SK-MEL-5 (cell line): ENCODE data around the gene USP30. TPM values are rescaled to one million over a fixed set of nuclear protein-coding genes. Genes with fewer than 3 reads are reported as not detected.
"Not testable (repeated sequence)": the region's sequence is repeated elsewhere in the genome, so short reads cannot be mapped to it uniquely, and the experiment has no call there.

Experiments used
- DNase-seq: peaks from one replicate; pipeline ENCODE4 v3.0.0-alpha.2; 2016; ENCODE audit warnings: low read depth, low spot score
- in situ Hi-C: cut with HindIII; loops from 2 replicates; pipeline ENCODE4 v1.10.0; 2016; ENCODE audit warnings: low sequenced_read_pairs, high pct_unique_total_duplicates, low pct_unique_long_range_greater_than_20kb
- total RNA-seq: library from RNA; depleted of rRNA; stranded (reverse); fragments of >200 nt; shearing (Covaris generic); gene quantifications from 2 replicates; pipeline ENCODE4 v1.2.3, GENCODE V29; 2014

USP30 gene
- total RNA-seq, 1 experiment from 2014 or later: 11.8 TPM

- in situ Hi-C loops: no loop called here
- no peak for DNase-seq
These were observed 5.1 kb upstream of the USP30 start for GRCh38 chr12:109047081-109047805.

GRCh38 chr12:109048706-109049105 lies 3.7 kb upstream of the USP30 start:
- in situ Hi-C loops: not testable (repeated sequence)
- DNase-seq: peak; percentile 39

GRCh38 chr12:109049794-109050193 lies 2.6 kb upstream of the USP30 start:
- in situ Hi-C loops, DNase-seq: not testable (repeated sequence)

GRCh38 chr12:109052097-109052413 lies 321 bp upstream of the USP30 start:
- in situ Hi-C loops: no loop called here
- no peak for DNase-seq

- DNase-seq: peak; percentile 6
- in situ Hi-C loops: no loop called here
These were observed 1.2 kb downstream of the USP30 start for GRCh38 chr12:109053382-109054123.

GRCh38 chr12:109054124-109054513 lies 1.7 kb downstream of the USP30 start:
- DNase-seq, in situ Hi-C loops: not testable (repeated sequence)

GRCh38 chr12:109054520-109054919 lies 2.1 kb downstream of the USP30 start:
- DNase-seq: no peak
- in situ Hi-C loops: no loop called here

- no peak for DNase-seq
- in situ Hi-C loops: no loop called here
These were observed 4.5 kb downstream of the USP30 start for GRCh38 chr12:109056891-109057290.

- no peak for DNase-seq
- in situ Hi-C loops: no loop called here
These were observed 5.0 kb downstream of the USP30 start for GRCh38 chr12:109057376-109057775.

GRCh38 chr12:109058773-109059172 lies 6.4 kb downstream of the USP30 start:
- in situ Hi-C loops: no loop called here
- DNase-seq: no peak

- in situ Hi-C loops: no loop called here
These were observed 11.8 kb downstream of the USP30 start for GRCh38 chr12:109064143-109064542.

GRCh38 chr12:109065154-109065852 lies 12.9 kb downstream of the USP30 start:
- DNase-seq: no peak
- in situ Hi-C loops: no loop called here

More at GRCh38 chr12:109064143-109064542, 11.8 kb downstream of the USP30 start:
- DNase-seq: no peak

- no peak for DNase-seq
- in situ Hi-C loops: no loop called here
These were observed 13.4 kb downstream of the USP30 start for GRCh38 chr12:109065853-109066193.

GRCh38 chr12:109069307-109070271 lies 17.2 kb downstream of the USP30 start:
- DNase-seq: no peak
- in situ Hi-C loops: no loop called here

- in situ Hi-C loops: no loop called here
- DNase-seq: no peak
These were observed 22.5 kb downstream of the USP30 start for GRCh38 chr12:109074866-109075265.

GRCh38 chr12:109082751-109083150 lies 30.4 kb downstream of the USP30 start:
- in situ Hi-C loops: no loop called here
- DNase-seq: no peak

- in situ Hi-C loops: no loop called here
- DNase-seq: no peak
These were observed 32.0 kb downstream of the USP30 start for GRCh38 chr12:109084425-109084824.

GRCh38 chr12:109085590-109085989 lies 33.2 kb downstream of the USP30 start:
- no peak for DNase-seq
- in situ Hi-C loops: no loop called here
